Smooth muscle cell (in vitro differentiated cells): Measurements from ENCODE around the gene FBXL3. TPM values are rescaled to one million over a fixed set of nuclear protein-coding genes. Genes with fewer than 3 reads are reported as not detected.

Experiments
- DNase-seq: peaks from one replicate; lab custom pipeline; 2025; ENCODE audit not compliant: unreplicated experiment; lab: John Stamatoyannopoulos, UW
- H2AFZ ChIP-seq: fragments of 200-600 bp; sonication (generic); 2 replicates; pipeline ENCODE4 v1.6.0; 2016; ENCODE audit warnings: antibody characterized with exemption, low read depth, mild to moderate bottlenecking
- H3F3A ChIP-seq: fragments of 200-600 bp; sonication (generic); 2 replicates; pipeline ENCODE4 v1.6.0; 2017; ENCODE audit warnings: antibody characterized with exemption, low read depth
- H3K27ac ChIP-seq: fragments of 200-600 bp; sonication (generic); 2 replicates; pipeline ENCODE4 v1.5.1; 2016; ENCODE audit warnings: low read depth, mild to moderate bottlenecking
- H3K27me3 ChIP-seq: fragments of 200-600 bp; sonication (generic); 2 replicates; pipeline ENCODE4 v1.6.1; 2016; ENCODE audit warnings: low read depth, mild to moderate bottlenecking
- H3K36me3 ChIP-seq: fragments of 200-600 bp; sonication (generic); 2 replicates; pipeline ENCODE4 v1.5.1; 2016; ENCODE audit warnings: low read depth
- H3K4me1 ChIP-seq: fragments of 200-600 bp; sonication (generic); 2 replicates; pipeline ENCODE4 v1.5.1; 2016; ENCODE audit warnings: low read depth
- H3K4me2 ChIP-seq: fragments of 200-600 bp; sonication (generic); 2 replicates; pipeline ENCODE4 v1.6.0; 2016; ENCODE audit warnings: mild to moderate bottlenecking
- H3K4me3 ChIP-seq: fragments of 200-600 bp; sonication (generic); 2 replicates; pipeline ENCODE4 v1.5.1; 2016; ENCODE audit warnings: mild to moderate bottlenecking
- H3K79me2 ChIP-seq: fragments of 200-600 bp; sonication (generic); 2 replicates; pipeline ENCODE4 v1.6.0; 2016; ENCODE audit warnings: low read depth, mild to moderate bottlenecking
- H3K9ac ChIP-seq: fragments of 200-600 bp; sonication (generic); 2 replicates; pipeline ENCODE4 v1.6.0; 2016; ENCODE audit warnings: low read depth
- H3K9me3 ChIP-seq: fragments of 200-600 bp; sonication (generic); replicated peaks from 2 replicates; pipeline ENCODE4 v1.5.1; 2016; ENCODE audit warnings: low read depth
- H4K20me1 ChIP-seq: fragments of 200-600 bp; sonication (generic); 2 replicates; pipeline ENCODE4 v1.6.0; 2016; ENCODE audit warnings: low read depth
- CTCF ChIP-seq: fragments of 200-600 bp; sonication (generic); IDR thresholded peaks from 2 replicates; pipeline ENCODE4 v1.5.1; 2017; ENCODE audit warnings: borderline replicate concordance, mild to moderate bottlenecking, antibody characterized with exemption; ENCODE audit not compliant: insufficient read depth, poor library complexity, severe bottlenecking
- WGBS: methylation state at CpG from one replicate; pipeline ENCODE4 v1.1.7; 2016; ENCODE audit warnings: low lambda C conversion rate; 5-methylcytosine and 5-hydroxymethylcytosine counted together
- polyA plus RNA-seq: library from polyadenylated mRNA; unstranded; fragments of >200 nt; fragmentation: Nextera tagmentation; extraction: Ambion mirVana; gene quantifications from 2 replicates; pipeline ENCODE4 v1.2.1, GENCODE V29; 2016
- total RNA-seq: library from RNA; depleted of rRNA; stranded (reverse); fragments of >200 nt; gene quantifications from 2 replicates; pipeline ENCODE4 v1.2.3, GENCODE V29; 2014

FBXL3 gene
- total and polyA plus RNA-seq, 2 experiments from 2014 or later: 25.2 to 54.7 TPM

- TF ChIP-seq CTCF: peak; percentile 59
- no peak overlapping the region for H3K4me2 ChIP-seq
- peaks cover 6% of the 10 kb centered on the region for H3K36me3 ChIP-seq
- peaks cover 40% of the 10 kb centered on the region for H3K79me2 ChIP-seq
- H3K4me3 ChIP-seq: no peak overlapping the region
- WGBS: 77% methylated on average over 7 of the region's 7 CpGs
- H3F3A ChIP-seq: peaks cover 16% of the 10 kb centered on the region
- H2AFZ ChIP-seq: no peak overlapping the region
- H3K9ac ChIP-seq: no peak overlapping the region
- H3K27ac ChIP-seq: peak overlapping the region; percentile 8
- DNase-seq: no peak
- no peaks in the 10 kb centered on the region for H3K9me3 ChIP-seq
- H4K20me1 ChIP-seq: peaks cover 60% of the 10 kb centered on the region
- peaks cover 3% of the 10 kb centered on the region for H3K4me1 ChIP-seq
- no peaks in the 10 kb centered on the region for H3K27me3 ChIP-seq
Observed at GRCh38 chr13:77002590-77003190, 24.3 kb downstream of the FBXL3 start.

- no peaks in the 10 kb centered on the region for H3K9me3 ChIP-seq
- H3K4me2 ChIP-seq: no peak overlapping the region
- H3K79me2 ChIP-seq: peaks cover 34% of the 10 kb centered on the region
- H3K4me1 ChIP-seq: peaks cover 3% of the 10 kb centered on the region
- peaks cover 54% of the 10 kb centered on the region for H4K20me1 ChIP-seq
- TF ChIP-seq CTCF: no peak
- H3K9ac ChIP-seq: no peak overlapping the region
- no peak overlapping the region for H2AFZ ChIP-seq
- no peak overlapping the region for H3K4me3 ChIP-seq
- peaks cover 16% of the 10 kb centered on the region for H3F3A ChIP-seq
- peaks cover 6% of the 10 kb centered on the region for H3K36me3 ChIP-seq
- WGBS: 75% methylated on average over 4 of the region's 4 CpGs
- DNase-seq: no peak
- no peaks in the 10 kb centered on the region for H3K27me3 ChIP-seq
- H3K27ac ChIP-seq: no peak overlapping the region
Observed at GRCh38 chr13:77001963-77002587, 24.9 kb downstream of the FBXL3 start.

GRCh38 chr13:77001540-77001939, 25.4 kb downstream of the FBXL3 start:
- Histone ChIP-seq H2AFZ (no peak overlapping the region), H3K36me3 (peaks cover 1% of the 10 kb centered on the region), H3K27ac (no peak overlapping the region), H3K27me3 (no peaks in the 10 kb centered on the region), H3K4me2 (no peak overlapping the region), H3K4me1 (peaks cover 3% of the 10 kb centered on the region), H3K79me2 (peaks cover 29% of the 10 kb centered on the region), H4K20me1 (peaks cover 48% of the 10 kb centered on the region), H3K4me3 (no peak overlapping the region), H3K9me3 (no peaks in the 10 kb centered on the region), H3K9ac (no peak overlapping the region), H3F3A (peaks cover 12% of the 10 kb centered on the region)
- no peak for TF ChIP-seq CTCF
- no peak for DNase-seq
- WGBS: 73% methylated on average over 4 of the region's 4 CpGs

DNA sequence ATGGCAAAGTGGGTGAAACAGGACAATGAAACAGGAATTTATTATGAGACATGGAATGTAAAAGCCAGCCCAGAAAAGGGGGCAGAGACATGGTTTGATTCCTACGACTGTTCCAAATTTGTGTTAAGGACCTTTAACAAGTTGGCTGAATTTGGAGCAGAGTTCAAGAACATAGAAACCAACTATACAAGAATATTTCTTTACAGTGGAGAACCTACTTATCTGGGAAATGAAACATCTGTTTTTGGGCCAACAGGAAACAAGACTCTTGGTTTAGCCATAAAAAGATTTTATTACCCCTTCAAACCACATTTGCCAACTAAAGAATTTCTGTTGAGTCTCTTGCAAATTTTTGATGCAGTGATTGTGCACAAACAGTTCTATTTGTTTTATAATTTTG, 26.5 kb downstream of the FBXL3 start:
- WGBS: 36% methylated on average over 1 of the region's 1 CpG
- Histone ChIP-seq H4K20me1 (peaks cover 40% of the 10 kb centered on the region), H3K27me3 (no peaks in the 10 kb centered on the region), H3K4me1 (peaks cover 3% of the 10 kb centered on the region), H3F3A (peaks cover 12% of the 10 kb centered on the region), H3K79me2 (peaks cover 18% of the 10 kb centered on the region), H3K36me3 (no peaks in the 10 kb centered on the region), H2AFZ (no peak overlapping the region), H3K4me3 (no peak overlapping the region), H3K27ac (peak overlapping the region; percentile 14), H3K9ac (no peak overlapping the region), H3K9me3 (no peaks in the 10 kb centered on the region), H3K4me2 (no peak overlapping the region)
- DNase-seq: no peak
- TF ChIP-seq CTCF: no peak
